Peyer's patch (tissue), 4 donors: Measurements from ENCODE around the gene RGL2. TPM values are rescaled to one million over a fixed set of nuclear protein-coding genes. Genes with fewer than 3 reads are reported as not detected.
A peak's percentile ranks its signal among the peaks of the same experiment; 100 is the strongest.
"Not testable (repeated sequence)": the region's sequence is repeated elsewhere in the genome, so short reads cannot be mapped to it uniquely, and the experiment has no call there.

Experiments used
- DNase-seq, 3 donors: peaks; one replicate each; pipeline ENCODE4 v3.0.0-alpha.2; 2017 to 2019
- H3K27ac ChIP-seq, 4 donors: fragments of 200-600 bp; sonication (generic); one replicate each; pipeline ENCODE4 v1.5.1; 2016 to 2019
- H3K27me3 ChIP-seq, 2 donors: fragments of 200-600 bp; sonication (generic); one replicate each; pipeline ENCODE4 v1.5.1; 2019
- H3K36me3 ChIP-seq, 3 donors: fragments of 200-600 bp; sonication (generic); one replicate each; pipeline ENCODE4 v1.5.1; 2016 to 2019
- H3K4me1 ChIP-seq, 4 donors: fragments of 200-600 bp; sonication (generic); one replicate each; pipeline ENCODE4 v1.5.1; 2016 to 2019
- H3K4me3 ChIP-seq, 4 donors: fragments of 200-600 bp; sonication (generic); 1 replicate in 3 of 4; 2 replicates in 1 of 4; pipeline ENCODE4 v1.5.1; 2016 to 2019; ENCODE audit warnings: mild to moderate bottlenecking in 1 of 4
- H3K9me3 ChIP-seq, 4 donors: fragments of 200-600 bp; sonication (generic); one replicate each; pipeline ENCODE4 v1.5.1; 2016 to 2019; ENCODE audit warnings: mild to moderate bottlenecking in 1 of 4
- CTCF ChIP-seq, 6 experiments: fragments of 450-650 bp in 4 of 6; fragments of 200-600 bp in 2 of 6; sonication (generic) in 1 of 6; IDR thresholded peaks; one replicate each; pipeline ENCODE4 v1.5.1; 2017 to 2019; ENCODE audit warnings: antibody characterized with exemption in 6 of 6, mild to moderate bottlenecking in 3 of 6, moderate library complexity in 1 of 6
- POLR2A ChIP-seq, 2 donors: fragments of 450-650 bp; IDR thresholded peaks; one replicate each; pipeline ENCODE4 v1.5.1; 2017; ENCODE audit warnings: antibody characterized with exemption in 2 of 2, mild to moderate bottlenecking in 2 of 2, moderate library complexity in 2 of 2
- total RNA-seq, 4 donors: library from RNA; depleted of rRNA; stranded (reverse); fragments of >200 nt; gene quantifications; one replicate each; pipeline ENCODE4 v1.1.0, GENCODE V29; 2016

The RGL2 gene
- total RNA-seq, 4 donors from 2014 or later, result 15.4 to 89.1 (median 39.4) TPM

DNA sequence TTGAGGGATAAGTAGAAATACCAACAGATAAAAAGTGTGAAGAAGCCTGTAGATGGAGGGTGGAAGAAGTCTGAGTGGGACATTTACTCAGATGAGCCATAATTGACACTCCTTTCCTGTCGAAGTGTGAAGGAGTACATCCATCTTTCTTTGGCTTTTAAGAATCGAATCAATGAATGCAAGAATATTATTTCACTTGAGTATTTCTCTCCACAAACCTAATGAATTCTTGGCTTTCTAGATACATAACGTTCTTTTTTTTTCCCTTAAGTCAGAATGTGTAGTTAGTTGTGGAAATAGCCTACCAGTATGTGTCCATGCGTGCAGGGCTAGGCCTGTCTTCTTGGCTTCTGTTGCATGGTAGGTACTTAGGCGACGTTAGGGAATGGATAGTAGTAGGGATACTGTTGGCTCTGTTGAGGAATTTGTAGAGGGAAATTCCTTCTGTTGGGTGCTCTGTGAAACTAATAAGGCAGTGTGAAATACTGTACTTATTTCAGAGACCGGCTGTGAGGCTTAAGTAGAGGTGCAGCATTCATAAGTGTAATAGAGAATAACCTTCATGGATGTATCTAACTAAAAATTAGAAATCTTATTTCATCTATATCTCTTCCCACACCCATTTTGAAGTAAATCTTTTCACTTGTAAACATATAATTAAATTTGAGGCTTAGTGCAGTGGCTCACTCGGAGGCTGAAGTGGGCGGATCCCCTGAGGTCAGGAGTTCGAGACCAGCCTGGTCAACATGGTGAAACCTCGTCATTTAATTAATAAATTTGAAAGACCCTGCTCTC, 25.4 kb downstream of the RGL2 start:
- H3K4me3 ChIP-seq, result peak overlapping the region in 3 of 4 donors; percentile 69 to 77 (median 70)
- peaks cover 0 to 66% (median 20%) of the 10 kb centered on the region in 4 donors for H3K4me1 ChIP-seq
- H3K36me3 ChIP-seq, result peaks cover 0 to 38% (median 0%) of the 10 kb centered on the region in 3 donors
- H3K27me3 ChIP-seq, result no peaks in the 10 kb centered on the region
- peak overlapping the region in 3 of 4 donors; percentile 83 to 95 (median 90) for H3K27ac ChIP-seq
- DNase-seq, result no peak
- TF ChIP-seq POLR2A (IDR thresholded peaks at IDR 0.05), result no peak
- no peak for TF ChIP-seq CTCF (IDR thresholded peaks at IDR 0.05)
- H3K9me3 ChIP-seq, result no peaks in the 10 kb centered on the region

DNA sequence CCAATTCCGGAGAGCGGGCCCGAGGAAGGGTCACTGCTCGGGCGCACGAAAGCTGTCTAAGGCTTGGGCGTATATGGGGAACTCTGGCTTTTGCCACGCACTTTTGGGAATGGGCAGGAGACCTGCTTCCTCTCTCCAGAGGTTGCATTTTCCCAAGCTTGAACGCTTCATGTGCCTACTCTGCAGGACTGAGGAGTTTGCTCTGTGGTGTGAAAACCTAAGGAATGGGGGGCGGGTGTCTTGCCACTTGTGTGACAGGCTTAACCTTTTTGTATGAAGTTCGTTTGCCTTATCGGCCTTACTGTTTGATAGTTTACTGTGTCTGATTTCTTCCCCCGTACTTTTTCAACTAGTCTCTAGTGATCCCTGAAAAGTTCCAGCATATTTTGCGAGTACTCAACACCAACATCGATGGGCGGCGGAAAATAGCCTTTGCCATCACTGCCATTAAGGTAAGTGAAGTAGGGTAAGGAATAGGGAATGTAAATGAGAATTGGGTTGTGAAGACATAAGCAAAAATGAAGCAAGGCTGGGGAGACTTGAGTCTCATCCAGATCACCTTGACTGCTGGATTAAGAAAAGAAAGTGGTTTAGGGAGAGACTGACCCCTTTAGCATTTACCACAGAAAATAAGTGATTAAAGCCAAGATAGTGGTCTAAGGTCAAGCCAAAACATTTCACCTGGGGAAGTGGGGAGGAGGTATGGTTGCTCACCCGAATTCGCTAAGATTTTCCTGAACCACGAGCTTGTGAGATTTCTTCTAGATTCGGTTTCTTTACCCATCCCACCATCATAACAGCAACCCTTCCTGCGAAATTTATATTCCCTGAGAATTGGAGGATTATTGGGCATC, 26.2 kb downstream of the RGL2 start:
- H3K36me3 ChIP-seq, result peaks cover 0 to 46% (median 0%) of the 10 kb centered on the region in 3 donors
- peak overlapping the region; percentile 83 to 95 (median 90) for H3K27ac ChIP-seq
- peaks cover 0 to 58% (median 19%) of the 10 kb centered on the region in 4 donors for H3K4me1 ChIP-seq
- no peaks in the 10 kb centered on the region for H3K9me3 ChIP-seq
- TF ChIP-seq CTCF (IDR thresholded peaks at IDR 0.05), result no peak
- peak in 1 of 2 donors; percentile 5 for TF ChIP-seq POLR2A (IDR thresholded peaks at IDR 0.05)
- H3K27me3 ChIP-seq, result no peaks in the 10 kb centered on the region
- no peak for DNase-seq
- peak overlapping the region; percentile 65 to 77 (median 70) for H3K4me3 ChIP-seq

DNA sequence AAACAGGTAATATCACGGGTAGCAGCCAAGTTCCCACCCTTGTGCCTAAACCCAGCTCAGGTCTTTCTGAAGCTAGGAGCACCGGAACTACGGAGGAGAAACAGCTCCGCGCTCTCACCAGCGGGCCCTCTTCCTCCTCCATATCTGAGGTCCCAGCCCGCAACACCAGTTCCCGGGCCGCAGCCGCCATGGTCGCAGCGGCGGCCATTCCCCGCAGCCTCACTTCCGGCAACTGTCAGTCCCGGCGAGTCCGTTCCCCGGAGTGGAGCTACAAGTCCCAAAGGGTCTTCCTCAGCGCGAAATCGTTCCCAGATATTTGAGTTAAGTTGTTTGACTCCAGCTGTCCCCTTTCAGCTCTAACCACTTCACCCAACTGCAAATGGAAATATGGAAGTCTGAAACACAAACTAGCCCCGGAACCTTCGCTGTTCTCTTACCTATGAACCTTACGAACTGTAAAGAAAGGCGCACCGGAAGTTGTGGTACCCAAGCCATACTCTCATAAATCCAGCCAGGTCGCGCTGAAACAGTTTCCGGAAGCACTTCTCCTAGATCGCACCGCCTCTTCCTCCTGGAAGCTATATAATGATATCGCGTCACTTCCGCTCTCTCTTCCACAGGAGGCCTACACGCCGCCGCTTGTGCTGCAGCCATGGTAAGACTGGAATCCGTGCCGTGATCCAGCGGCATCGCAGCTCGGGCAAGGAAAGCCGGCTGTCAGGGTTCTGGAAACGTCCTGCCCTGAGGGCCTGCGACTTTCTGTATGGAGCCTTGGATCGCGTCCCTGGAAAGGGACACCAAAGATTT, 27.1 kb downstream of the RGL2 start, which contains the start of the genes RPS18 and VPS52:
TSS of gene RPS18 (plus strand) at position 608 of the 807 bp plus-strand sequence. CDS start at position 653, 45 bp downstream.
TSS of gene VPS52 (minus strand) at position 409 of the 807 bp plus-strand sequence. CDS start at position 208, 201 bp downstream.
- Histone ChIP-seq H3K4me3 (peak within 1 kb of the TSS; percentile 65 to 77 (median 70)), H3K9me3 (no peaks in the 10 kb centered on the region), H3K36me3 (peaks cover 0 to 54% (median 0%) of the 10 kb centered on the region in 3 donors), H3K27me3 (no peaks in the 10 kb centered on the region), H3K27ac (peak within 1 kb of the TSS; percentile 83 to 95 (median 90)), H3K4me1 (peaks cover 0 to 57% (median 18%) of the 10 kb centered on the region in 4 donors)
- TF ChIP-seq CTCF (IDR thresholded peaks at IDR 0.05) (peak in 1 of 6 experiments; percentile 2), POLR2A (IDR thresholded peaks at IDR 0.05) (peak; percentile 90 to 96)
- DNase-seq, result peak; percentile 90 to 98 (median 96)

- TF ChIP-seq POLR2A (IDR thresholded peaks at IDR 0.05) (no peak), CTCF (IDR thresholded peaks at IDR 0.05) (peak in 1 of 6 experiments; percentile 13)
- Histone ChIP-seq H3K4me1 (peaks cover 0 to 51% (median 13%) of the 10 kb centered on the region in 4 donors), H3K27ac (peak overlapping the region; percentile 83 to 95 (median 90)), H3K4me3 (peak overlapping the region; percentile 65 to 77 (median 70)), H3K9me3 (no peaks in the 10 kb centered on the region), H3K36me3 (peaks cover 0 to 56% (median 0%) of the 10 kb centered on the region in 3 donors), H3K27me3 (no peaks in the 10 kb centered on the region)
- DNase-seq, result no peak
These were observed 27.6 kb downstream of the RGL2 start for GRCh38 chr6:33271117-33271467.

- H3K36me3 ChIP-seq, result peaks cover 0 to 84% (median 4%) of the 10 kb centered on the region in 3 donors
- TF ChIP-seq CTCF (IDR thresholded peaks at IDR 0.05), result no peak
- no peaks in the 10 kb centered on the region for H3K9me3 ChIP-seq
- no peaks in the 10 kb centered on the region for H3K4me1 ChIP-seq
- no peak overlapping the region for H3K27ac ChIP-seq
- no peaks in the 10 kb centered on the region for H3K27me3 ChIP-seq
- DNase-seq, result no peak
- H3K4me3 ChIP-seq, result no peak overlapping the region
These were observed 34.7 kb downstream of the RGL2 start for GRCh38 chr6:33264015-33264414.

DNA sequence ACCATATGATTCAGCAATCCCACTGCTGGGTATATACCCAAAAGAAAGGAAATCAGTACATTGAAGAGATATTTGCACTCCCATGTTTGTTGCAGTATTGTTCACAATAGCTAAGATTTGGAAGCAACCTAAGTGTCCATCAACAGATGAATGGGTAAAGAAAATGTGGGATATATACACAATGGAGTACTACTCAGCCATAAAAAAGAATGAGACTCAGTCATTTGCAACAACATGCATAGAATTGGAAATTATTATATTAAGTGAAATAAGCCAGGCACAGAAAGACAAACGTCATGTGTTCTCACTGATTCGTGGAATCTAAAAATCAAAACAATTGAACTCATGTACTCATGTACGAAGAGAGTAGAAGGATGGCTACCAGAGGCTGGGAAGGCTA, 36.3 kb downstream of the RGL2 start:
- not testable (repeated sequence) for H3K9me3 ChIP-seq
- H3K36me3 ChIP-seq, result peaks cover 0 to 79% (median 4%) of the 10 kb centered on the region in 3 donors

More for the DNA sequence above, 36.3 kb downstream of the RGL2 start:
- not testable (repeated sequence) for H3K27me3 ChIP-seq, H3K4me3 ChIP-seq, H3K4me1 ChIP-seq, H3K27ac ChIP-seq, DNase-seq
